ENCODE results near the gene GSKIP.
A peak's percentile ranks its signal among the peaks of the same experiment; 100 is the strongest.
"Not testable (repeated sequence)": the region's sequence is repeated elsewhere in the genome, so short reads cannot be mapped to it uniquely, and the experiment has no call there.

GSKIP gene

DNA sequence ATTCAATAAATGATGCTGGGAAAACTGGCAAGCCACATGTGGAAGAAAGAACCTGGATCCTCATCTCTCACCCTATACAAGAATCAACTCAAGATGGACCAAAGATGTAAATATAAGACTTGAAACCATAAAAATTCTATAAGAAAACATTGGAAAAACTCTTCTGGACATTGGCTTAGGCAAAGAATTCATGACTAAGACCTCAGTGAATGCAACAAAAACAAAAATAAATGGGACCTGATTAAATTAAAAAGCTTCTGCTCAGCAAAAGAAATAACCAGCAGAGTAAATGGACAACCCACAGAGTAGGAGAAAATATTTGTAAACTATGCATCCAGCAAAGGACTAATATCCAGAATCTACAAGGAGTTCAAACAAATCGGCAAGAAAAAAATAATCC is 24.8 kb upstream of the GSKIP start:
- no peak for DNase-seq (ENCODE audit: low spot score)
- H3K4me3 ChIP-seq (ENCODE audit: severe bottlenecking), result no peak overlapping the region
- ATAC-seq (ENCODE audit: low read depth), result no peak
- peaks cover 28% of the 10 kb centered on the region for H3K36me3 ChIP-seq (ENCODE audit: low read depth)
- no peaks in the 10 kb centered on the region for H3K4me1 ChIP-seq (ENCODE audit: insufficient read depth, poor library complexity, severe bottlenecking)
- H3K9me3 ChIP-seq (ENCODE audit: severe bottlenecking), result no peaks in the 10 kb centered on the region
- no peak overlapping the region for H3K27ac ChIP-seq (ENCODE audit: poor library complexity, severe bottlenecking)
- H3K27me3 ChIP-seq (ENCODE audit: insufficient read depth, poor library complexity, severe bottlenecking), result no peaks in the 10 kb centered on the region
- TF ChIP-seq, protein P1, sequence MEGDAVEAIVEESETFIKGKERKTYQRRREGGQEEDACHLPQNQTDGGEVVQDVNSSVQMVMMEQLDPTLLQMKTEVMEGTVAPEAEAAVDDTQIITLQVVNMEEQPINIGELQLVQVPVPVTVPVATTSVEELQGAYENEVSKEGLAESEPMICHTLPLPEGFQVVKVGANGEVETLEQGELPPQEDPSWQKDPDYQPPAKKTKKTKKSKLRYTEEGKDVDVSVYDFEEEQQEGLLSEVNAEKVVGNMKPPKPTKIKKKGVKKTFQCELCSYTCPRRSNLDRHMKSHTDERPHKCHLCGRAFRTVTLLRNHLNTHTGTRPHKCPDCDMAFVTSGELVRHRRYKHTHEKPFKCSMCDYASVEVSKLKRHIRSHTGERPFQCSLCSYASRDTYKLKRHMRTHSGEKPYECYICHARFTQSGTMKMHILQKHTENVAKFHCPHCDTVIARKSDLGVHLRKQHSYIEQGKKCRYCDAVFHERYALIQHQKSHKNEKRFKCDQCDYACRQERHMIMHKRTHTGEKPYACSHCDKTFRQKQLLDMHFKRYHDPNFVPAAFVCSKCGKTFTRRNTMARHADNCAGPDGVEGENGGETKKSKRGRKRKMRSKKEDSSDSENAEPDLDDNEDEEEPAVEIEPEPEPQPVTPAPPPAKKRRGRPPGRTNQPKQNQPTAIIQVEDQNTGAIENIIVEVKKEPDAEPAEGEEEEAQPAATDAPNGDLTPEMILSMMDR (IDR thresholded peaks at IDR 0.05; ENCODE audit: poor library complexity, severe bottlenecking), result no peak

DNA sequence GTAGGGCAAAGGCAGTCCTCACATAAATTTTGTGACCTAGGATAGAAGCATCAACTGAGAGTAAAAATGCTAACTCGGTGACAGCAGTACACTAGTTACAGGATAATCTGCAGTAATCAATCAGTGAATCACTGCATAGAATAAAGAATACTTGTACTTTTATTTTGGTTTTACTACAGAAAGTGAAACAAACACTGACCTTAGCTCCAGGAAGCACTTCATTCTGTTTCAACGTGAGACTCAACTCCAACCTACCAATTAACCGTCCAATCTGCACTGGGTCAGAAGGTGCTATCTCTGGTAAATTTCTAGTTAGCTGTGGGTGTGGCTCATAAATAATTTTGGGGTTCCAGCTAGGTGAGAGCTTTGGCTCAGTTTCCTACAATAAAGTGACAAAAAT is 22.0 kb upstream of the GSKIP start:
- no peak overlapping the region for H3K4me3 ChIP-seq (ENCODE audit: severe bottlenecking)
- H3K27me3 ChIP-seq (ENCODE audit: insufficient read depth, poor library complexity, severe bottlenecking), result no peaks in the 10 kb centered on the region
- H3K36me3 ChIP-seq (ENCODE audit: low read depth), result peaks cover 36% of the 10 kb centered on the region
- H3K9me3 ChIP-seq (ENCODE audit: severe bottlenecking), result no peaks in the 10 kb centered on the region
- ATAC-seq (ENCODE audit: low read depth) (no peak), DNase-seq (ENCODE audit: low spot score) (no peak)
- no peaks in the 10 kb centered on the region for H3K4me1 ChIP-seq (ENCODE audit: insufficient read depth, poor library complexity, severe bottlenecking)
- TF ChIP-seq, protein P1 (IDR thresholded peaks at IDR 0.05; ENCODE audit: poor library complexity, severe bottlenecking), result no peak
- no peak overlapping the region for H3K27ac ChIP-seq (ENCODE audit: poor library complexity, severe bottlenecking)

DNA sequence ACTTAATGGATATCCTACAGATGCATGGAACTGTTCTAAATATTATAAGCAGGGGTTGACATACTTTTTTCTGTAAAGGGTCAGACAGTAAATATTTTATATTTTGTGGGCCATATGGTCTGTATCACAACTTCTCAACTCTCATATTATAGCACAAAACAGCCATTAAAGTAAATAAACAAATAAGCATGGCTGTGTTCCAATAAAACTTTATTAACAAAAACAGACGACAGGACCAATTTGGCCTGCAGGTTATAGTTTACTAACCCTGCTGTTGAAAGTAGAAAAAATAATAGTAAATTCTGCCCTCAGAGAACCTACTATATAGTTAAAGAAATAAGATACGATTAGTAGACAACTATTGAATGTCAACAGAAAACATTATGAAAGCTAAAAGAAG is 17.7 kb upstream of the GSKIP start:
- TF ChIP-seq, protein P1 (IDR thresholded peaks at IDR 0.05; ENCODE audit: poor library complexity, severe bottlenecking), result no peak
- Histone ChIP-seq H3K27me3 (ENCODE audit: insufficient read depth, poor library complexity, severe bottlenecking) (no peaks in the 10 kb centered on the region), H3K4me1 (ENCODE audit: insufficient read depth, poor library complexity, severe bottlenecking) (no peaks in the 10 kb centered on the region), H3K36me3 (ENCODE audit: low read depth) (peaks cover 21% of the 10 kb centered on the region), H3K27ac (ENCODE audit: poor library complexity, severe bottlenecking) (no peak overlapping the region), H3K4me3 (ENCODE audit: severe bottlenecking) (no peak overlapping the region), H3K9me3 (ENCODE audit: severe bottlenecking) (no peaks in the 10 kb centered on the region)
- ATAC-seq (ENCODE audit: low read depth) (no peak), DNase-seq (ENCODE audit: low spot score) (no peak)

DNA sequence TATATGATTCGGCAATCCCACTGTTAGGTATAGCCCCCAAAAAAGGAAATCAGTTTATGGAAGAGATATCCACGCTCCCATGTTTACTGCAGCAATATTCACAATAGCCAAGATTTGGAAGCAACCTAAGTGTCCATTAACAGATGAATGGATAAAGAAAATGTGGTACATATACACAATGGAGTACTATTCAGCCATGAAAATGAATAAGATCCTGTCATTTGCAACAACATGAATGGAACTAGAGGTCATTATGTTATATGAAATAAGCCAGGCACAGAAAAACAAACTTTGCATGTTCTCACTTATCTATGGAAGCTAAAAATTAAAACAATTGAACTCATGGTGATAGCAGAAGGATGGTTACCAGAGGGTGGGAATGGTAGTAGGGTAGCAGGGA is 15.4 kb upstream of the GSKIP start:
- not testable (repeated sequence) for H3K27me3 ChIP-seq (ENCODE audit: insufficient read depth, poor library complexity, severe bottlenecking); ATAC-seq (ENCODE audit: low read depth); H3K4me1 ChIP-seq (ENCODE audit: insufficient read depth, poor library complexity, severe bottlenecking); DNase-seq (ENCODE audit: low spot score); H3K9me3 ChIP-seq (ENCODE audit: severe bottlenecking); H3K27ac ChIP-seq (ENCODE audit: poor library complexity, severe bottlenecking); H3K4me3 ChIP-seq (ENCODE audit: severe bottlenecking)
- H3K36me3 ChIP-seq (ENCODE audit: low read depth), result peaks cover 11% of the 10 kb centered on the region; the same call in 1 of the 2 replicates

DNA sequence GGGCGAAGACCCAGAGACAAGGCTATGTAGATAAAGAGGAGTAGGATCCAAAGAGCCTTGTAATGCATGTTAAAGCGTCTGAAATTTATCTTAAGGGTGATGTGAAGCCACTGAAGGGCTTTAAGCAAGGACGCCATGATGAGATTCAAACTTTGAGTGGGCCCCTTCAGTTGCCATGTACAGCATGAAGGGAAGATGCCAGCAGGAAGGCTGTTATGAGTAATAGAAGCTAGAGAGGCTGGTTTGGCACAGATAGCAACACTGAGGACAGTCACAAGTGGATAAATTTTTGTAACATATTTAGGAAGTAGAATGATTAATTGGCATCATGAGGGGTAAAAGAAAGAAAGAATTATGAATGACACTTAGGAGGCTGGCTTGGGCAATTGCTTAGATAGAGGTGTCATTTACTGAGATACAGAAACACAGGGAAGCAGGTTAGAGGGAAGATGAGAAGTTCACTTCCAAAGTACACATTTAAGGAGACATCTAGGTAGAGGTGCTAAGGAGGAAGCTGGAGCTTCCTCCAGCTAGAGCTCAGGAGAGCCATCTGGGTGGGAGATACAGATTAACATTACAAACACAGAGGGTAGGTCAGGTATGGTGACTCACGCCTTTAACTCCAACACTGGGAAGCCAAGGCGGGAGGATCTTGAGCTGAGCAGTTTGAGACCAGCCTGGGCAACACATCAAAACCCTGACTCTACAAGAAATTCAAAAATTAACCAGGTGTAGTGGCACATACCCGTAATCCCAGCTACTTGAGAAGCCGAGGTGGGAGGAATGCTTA is 13.8 kb upstream of the GSKIP start:
- H3K4me1 ChIP-seq (ENCODE audit: insufficient read depth, poor library complexity, severe bottlenecking), result no peaks in the 10 kb centered on the region
- TF ChIP-seq, protein P1 (IDR thresholded peaks at IDR 0.05; ENCODE audit: poor library complexity, severe bottlenecking), result no peak
- peaks cover 8% of the 10 kb centered on the region; the same call in 1 of the 2 replicates for H3K36me3 ChIP-seq (ENCODE audit: low read depth)
- no peaks in the 10 kb centered on the region for H3K27me3 ChIP-seq (ENCODE audit: insufficient read depth, poor library complexity, severe bottlenecking)
- H3K27ac ChIP-seq (ENCODE audit: poor library complexity, severe bottlenecking), result no peak overlapping the region
- DNase-seq (ENCODE audit: low spot score) (no peak), ATAC-seq (ENCODE audit: low read depth) (peak; percentile 48; the same call in 1 of the 3 replicates)
- no peak overlapping the region for H3K4me3 ChIP-seq (ENCODE audit: severe bottlenecking)
- H3K9me3 ChIP-seq (ENCODE audit: severe bottlenecking), result no peaks in the 10 kb centered on the region
